ENCODE data around the gene TNRC6C. TPM values are rescaled to one million over a fixed set of nuclear protein-coding genes. Genes with fewer than 3 reads are reported as not detected.

TNRC6C gene
- total and polyA plus RNA-seq, 2 experiments from 2014 or later: 10.1 to 16.6 TPM

GRCh38 chr17:78147315-78147998, 189.0 kb downstream of the TNRC6C start:
- Mint-ChIP-seq H3K9me3 (no peaks in the 10 kb centered on the region; the same call in 2 of the 3 replicates), H3K4me3 (no peak overlapping the region), H3K36me3 (ENCODE audit: low read depth) (no peaks in the 10 kb centered on the region), H3K27me3 (ENCODE audit: insufficient read depth, low read depth, poor library complexity) (peaks cover 2% of the 10 kb centered on the region), H3K4me1 (peaks cover 5% of the 10 kb centered on the region; the same call in 1 of the 3 replicates), H3K27ac (no peak overlapping the region)
- H3K4me3 ChIP-seq: no peak overlapping the region
- H3K4me2 ChIP-seq: no peak overlapping the region
- ATAC-seq: no peak
- H3K27ac ChIP-seq (ENCODE audit: low read depth): no peak overlapping the region
- no peaks in the 10 kb centered on the region for H3K27me3 ChIP-seq (ENCODE audit: insufficient read depth)
- no peaks in the 10 kb centered on the region for H3K4me1 ChIP-seq (ENCODE audit: insufficient read depth)
- H3F3A ChIP-seq (replicated peaks; ENCODE audit: low read depth): no peaks in the 10 kb centered on the region
- H3K9me2 ChIP-seq (ENCODE audit: insufficient read depth): no peaks in the 10 kb centered on the region
- no peaks in the 10 kb centered on the region for H4K20me1 ChIP-seq (replicated peaks; ENCODE audit: insufficient read depth)
- no peaks in the 10 kb centered on the region for H3K79me2 ChIP-seq (replicated peaks; ENCODE audit: insufficient read depth)
- no peaks in the 10 kb centered on the region for H3K36me3 ChIP-seq (ENCODE audit: insufficient read depth)
- TF ChIP-seq EZH2 (IDR thresholded peaks at IDR 0.05; ENCODE audit: low read depth, unreplicated experiment) (no peak), ZNF462 (CRISPR knock-in tag; IDR thresholded peaks at IDR 0.05) (no peak), EZH2phosphoT487 (IDR thresholded peaks at IDR 0.05; ENCODE audit: unreplicated experiment) (no peak), ETS1 (IDR thresholded peaks at IDR 0.05) (no peak), CTCF (conservative IDR thresholded peaks at IDR 0.05; ENCODE audit: low read depth in 2 of 2) (no peak), NANOG (IDR thresholded peaks at IDR 0.05; ENCODE audit: borderline replicate concordance) (no peak), STAT1 (IDR thresholded peaks at IDR 0.05; ENCODE audit: unreplicated experiment) (no peak), ZNF331 (CRISPR knock-in tag; IDR thresholded peaks at IDR 0.05; ENCODE audit: low read depth) (no peak), JUNB (IDR thresholded peaks at IDR 0.05; ENCODE audit: unreplicated experiment) (no peak), ZNF114 (CRISPR knock-in tag; IDR thresholded peaks at IDR 0.05) (no peak), REST (IDR thresholded peaks at IDR 0.05; ENCODE audit: unreplicated experiment) (no peak), CREB1 (CRISPR knock-in tag; IDR thresholded peaks at IDR 0.05; ENCODE audit: low read depth) (no peak), POLR2AphosphoS5 (IDR thresholded peaks at IDR 0.05; ENCODE audit: low read depth) (no peak)
- DNase-seq (ENCODE audit: low spot score): no peak
- H2AFZ ChIP-seq: peak overlapping the region; percentile 72; the same call in 1 of the 2 replicates

All from GM23338 (cell line).